GM19372 (cell line): ENCODE data around the gene ULK4.

Experiments
- ATAC-seq: cut with Tn5 transposase; IDR thresholded peaks from one replicate; pipeline ENCODE4 v1.9.1; 2021; ENCODE audit warnings: mild to moderate bottlenecking, low read depth, moderate library complexity; ENCODE audit not compliant: unreplicated experiment

ULK4 gene

DNA sequence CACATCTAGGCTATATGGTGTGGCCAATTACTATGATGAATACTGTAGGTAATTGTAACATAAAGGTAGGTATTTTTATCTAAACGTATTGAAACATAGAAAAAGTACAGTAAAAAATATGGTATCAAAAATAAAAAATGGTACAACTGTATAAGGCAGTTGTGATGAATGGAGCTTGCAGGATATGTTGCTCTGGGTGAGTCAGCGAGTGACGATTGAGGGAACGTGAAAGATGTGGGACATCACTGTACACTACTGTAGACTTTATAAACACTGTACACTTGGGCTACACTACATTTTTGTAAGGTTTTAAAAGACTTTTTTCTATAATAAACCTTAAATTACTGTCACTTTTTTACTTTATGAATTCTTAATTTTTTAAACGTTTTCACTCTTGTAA is 752.3 kb downstream of the ULK4 start:
- no peak for ATAC-seq

DNA sequence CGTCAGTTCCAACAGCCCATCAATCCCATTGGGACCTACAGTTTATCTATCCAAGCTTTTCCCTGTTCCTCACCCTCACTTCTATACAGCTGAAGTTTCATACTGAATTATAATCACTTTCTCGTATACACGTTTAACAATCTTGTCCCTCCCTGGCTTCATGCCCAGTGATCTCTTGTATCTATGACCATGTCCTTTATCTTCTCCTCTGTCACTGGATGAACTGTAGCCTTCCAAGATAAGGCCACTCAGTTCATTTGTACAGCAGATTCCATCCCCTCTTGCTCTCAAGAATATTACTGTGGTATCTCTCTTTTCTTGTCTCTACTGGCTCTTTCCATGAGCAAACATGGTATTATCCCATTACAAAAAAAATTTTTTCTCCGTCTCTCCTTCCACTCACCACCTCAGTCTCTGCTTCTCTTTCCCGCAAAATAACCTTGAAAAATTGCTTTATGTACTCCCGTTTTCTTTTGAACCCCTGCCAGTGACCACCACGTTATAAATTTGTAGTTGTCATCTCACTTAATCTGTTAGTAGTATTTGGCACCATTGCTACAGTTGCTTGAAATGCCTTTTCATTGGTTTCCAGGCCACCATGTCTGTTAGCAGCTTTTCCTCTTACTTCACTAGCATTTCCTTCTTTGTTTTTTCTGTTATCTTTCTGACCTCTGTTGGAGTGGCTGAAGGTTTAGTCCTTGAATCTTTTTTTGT is 753.2 kb downstream of the ULK4 start:
- ATAC-seq: no peak

DNA sequence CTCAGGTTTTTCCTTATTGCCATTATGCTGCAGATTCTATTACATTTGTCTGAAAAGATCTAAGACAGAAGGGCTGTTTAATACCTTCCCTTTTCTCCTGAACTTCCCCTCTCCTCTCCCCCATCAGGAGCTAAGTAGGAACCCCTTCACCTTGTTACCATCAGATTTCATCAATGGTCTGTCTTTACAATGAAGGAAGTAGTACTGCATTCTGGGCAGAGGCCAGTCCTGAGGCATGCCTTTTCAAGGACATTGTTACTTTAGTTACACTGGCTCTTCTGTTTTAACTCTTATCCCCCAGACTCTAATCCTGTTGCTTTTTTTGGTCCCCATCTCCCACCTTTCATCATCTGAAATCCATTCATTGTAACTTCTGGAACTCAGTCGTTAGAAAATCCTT is 754.5 kb downstream of the ULK4 start:
- no peak for ATAC-seq

DNA sequence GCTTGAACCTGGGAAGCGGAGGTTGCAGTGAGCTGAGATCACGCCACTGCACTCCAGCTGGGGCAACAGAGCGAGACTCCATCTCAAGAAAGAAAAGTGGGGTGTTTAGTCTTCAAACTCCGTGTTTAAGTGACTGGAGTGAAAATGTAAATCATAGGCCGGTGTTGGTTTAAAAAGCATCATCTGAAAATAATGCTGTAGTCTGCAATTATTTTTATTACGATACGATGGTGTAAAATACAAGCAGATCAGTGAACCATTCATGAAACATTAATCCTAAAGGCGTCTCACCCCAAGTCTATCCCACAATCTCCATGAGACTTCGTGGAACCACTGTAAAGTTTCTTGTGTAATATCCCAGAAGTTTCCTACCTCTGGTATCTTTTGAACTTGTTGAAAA is 756.3 kb downstream of the ULK4 start:
- no peak for ATAC-seq

DNA sequence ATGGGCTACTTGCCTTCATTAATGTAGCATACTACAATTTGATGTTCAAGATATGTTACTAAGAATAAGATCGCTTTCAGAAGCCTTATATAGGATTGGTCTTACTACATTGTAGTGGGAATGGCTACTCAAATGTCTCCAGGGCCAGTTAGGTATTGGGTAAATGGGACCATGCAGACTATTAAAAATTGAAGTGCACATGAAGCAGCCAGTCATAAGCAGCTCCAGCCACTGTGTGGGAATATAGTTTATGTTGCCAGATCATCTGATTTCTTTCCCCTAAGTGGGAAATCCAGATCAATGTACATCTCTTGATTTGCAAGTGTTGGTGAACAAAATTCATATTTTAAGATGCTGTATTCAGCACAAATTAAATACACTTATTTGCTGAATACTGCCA is 757.5 kb downstream of the ULK4 start:
- ATAC-seq: no peak

DNA sequence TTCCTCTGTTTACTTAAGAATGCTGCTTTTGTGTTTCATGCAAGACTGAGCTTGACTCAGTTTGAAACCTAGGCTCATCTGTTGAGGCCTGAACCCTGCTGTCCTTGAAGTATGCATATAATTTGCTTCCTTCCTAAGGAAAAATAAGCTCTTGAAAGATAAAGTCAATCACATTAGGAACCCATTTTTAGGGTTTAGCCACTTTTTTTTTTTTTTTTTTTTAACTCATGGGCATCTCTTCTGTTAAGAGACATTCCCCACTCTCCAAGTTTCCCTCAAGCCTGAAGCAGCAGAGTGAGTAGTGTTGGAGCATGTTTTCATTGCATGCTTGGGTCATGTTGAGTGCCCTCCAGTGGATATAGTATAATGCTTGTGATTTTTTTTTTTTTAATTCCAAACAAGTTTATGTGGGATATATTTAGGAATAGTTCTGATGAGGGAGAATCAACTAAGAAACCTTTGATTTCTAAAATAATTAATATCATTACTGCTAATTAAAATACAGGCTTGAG is 759.0 kb downstream of the ULK4 start:
- no peak for ATAC-seq

GRCh38 chr3:41202075-41202833 is 759.6 kb downstream of the ULK4 start:
- no peak for ATAC-seq

- ATAC-seq: no peak
Observed at GRCh38 chr3:41200669-41201021, 761.3 kb downstream of the ULK4 start.

- ATAC-seq: peak; percentile 19
Observed at GRCh38 chr3:41199866-41200668, 761.8 kb downstream of the ULK4 start.

GRCh38 chr3:41198950-41199865 is 762.7 kb downstream of the ULK4 start, which contains the start of gene CTNNB1:
CTNNB1 (plus strand) TSS chr3:41199505; CDS start chr3:41224069, 24,564 bp downstream.
- ATAC-seq: peak; percentile 62

DNA sequence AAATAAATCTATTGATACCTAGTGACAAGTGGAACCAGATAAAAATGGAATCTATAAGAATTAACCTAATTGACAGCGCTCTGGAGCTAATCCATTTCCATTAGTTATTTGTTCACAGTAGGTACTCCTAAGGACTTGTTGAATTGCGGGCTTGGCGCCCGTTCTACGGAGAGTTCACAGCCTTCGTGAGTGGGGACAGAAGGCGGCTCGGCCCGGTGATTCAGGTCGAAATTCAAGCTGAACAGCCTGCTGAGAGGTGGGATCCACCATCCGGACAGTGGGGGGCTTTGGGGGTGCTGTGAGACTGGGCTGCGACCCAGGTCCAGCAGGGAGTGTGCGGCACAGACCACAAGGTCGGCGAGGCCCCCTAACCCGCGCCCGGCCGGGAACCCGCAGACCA is 763.4 kb downstream of the ULK4 start:
- peak; percentile 1 for ATAC-seq

DNA sequence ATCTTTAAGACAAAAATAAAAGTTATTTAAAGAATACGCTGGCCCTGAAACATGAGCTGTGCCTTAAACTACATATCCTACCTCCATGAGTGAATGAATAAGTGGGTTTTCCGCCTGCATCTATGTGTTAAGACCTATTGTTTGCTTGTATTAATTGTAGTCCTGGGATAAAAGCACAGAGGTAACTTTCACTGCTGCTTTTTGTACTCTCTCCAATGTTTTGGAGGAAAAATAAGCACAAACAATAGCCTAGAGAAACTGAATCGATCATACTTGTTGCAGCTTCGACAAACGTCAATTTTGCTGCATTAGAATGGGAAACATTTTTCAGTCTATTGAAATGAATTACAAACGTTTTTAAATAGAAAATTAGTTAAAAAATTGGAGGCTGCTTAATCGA is 763.9 kb downstream of the ULK4 start:
- no peak for ATAC-seq
